Activated T-cell treated with anti-CD3 and anti-CD28 coated beads for 24 hours (primary cell): Measurements from ENCODE around the gene JSRP1.

Experiments
- DNase-seq: peaks from one replicate; pipeline ENCODE4 v3.0.0-alpha.2; 2020; ENCODE audit warnings: low read depth

The JSRP1 gene

DNA sequence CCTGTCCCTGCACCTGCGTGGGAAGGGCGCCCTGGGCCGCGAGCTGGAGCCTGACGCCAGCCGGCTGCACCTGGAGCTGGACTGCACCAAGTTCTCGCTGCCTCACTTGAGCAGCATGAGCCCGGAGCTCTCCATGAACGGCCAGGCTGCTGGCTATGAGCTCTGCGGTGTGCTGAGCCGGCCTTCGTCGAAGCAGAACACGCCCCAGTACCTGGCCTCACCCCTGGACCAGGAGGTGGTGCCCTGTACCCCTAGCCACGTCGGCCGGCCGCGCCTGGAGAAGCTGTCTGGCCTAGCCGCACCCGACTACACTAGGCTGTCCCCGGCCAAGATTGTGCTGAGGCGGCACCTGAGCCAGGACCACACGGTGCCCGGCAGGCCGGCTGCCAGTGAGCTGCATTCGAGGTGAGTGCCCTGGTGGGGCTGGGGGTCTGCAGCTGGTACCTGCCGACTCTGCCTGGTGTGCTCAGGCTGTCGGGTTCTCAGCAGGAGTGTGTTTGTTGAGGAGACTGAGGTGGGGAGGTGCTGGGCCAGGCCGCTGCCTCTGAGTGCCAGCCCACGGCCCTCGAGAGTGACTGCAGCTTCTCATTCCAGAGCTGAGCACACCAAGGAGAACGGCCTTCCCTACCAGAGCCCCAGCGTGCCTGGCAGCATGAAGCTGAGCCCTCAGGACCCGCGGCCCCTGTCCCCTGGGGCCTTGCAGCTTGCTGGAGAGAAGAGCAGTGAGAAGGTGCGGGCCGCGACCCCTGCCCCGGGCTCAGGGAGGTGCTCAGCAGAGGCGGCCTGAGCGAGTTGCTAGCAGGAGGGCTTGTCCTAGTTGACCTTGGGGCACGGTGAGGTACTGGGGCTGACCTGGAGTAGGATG is 39.6 kb downstream of the JSRP1 start:
- no peak for DNase-seq

DNA sequence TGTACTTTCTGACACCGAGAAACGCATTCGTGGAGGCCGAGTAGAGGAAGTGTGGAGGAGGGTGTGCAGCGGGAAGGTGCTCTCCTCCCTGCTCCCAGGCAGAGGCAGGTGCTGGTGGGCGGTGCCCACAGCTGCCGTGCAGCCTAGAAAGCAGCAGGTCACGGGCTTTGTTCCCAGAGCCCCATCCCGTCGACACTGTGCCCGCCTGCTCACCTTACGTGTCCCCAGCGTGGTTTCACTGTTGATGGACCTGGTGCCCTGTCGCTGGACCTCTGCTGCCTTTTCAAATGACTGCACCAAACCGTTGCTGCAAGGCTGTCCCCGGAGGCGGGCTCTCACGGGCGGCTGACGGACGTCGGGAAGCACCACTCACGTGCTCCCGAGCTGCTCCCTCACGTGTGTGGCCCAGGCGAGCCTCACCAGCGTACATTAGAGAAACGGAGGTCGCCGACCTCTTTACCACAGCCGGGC is 40.9 kb downstream of the JSRP1 start:
- no peak for DNase-seq

DNA sequence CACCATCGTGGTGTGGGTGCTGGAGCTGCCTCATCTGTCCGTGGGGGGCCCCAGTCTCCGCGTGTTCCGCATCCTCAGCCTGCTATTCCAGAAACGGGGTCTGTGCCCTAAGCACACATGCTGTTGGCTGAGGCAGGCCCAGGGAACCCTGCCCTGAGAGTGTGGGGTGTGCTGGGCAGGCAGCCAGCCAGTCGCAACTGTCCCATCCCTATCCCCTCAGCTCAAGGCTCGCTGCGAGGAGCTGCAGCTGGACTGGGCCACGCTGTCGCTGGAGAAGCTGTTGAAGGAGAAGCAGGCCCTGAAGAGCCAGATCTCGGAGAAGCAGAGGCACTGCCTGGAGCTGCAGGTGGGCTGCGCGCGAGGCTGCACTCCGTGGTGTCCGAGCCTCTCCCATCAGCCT is 42.0 kb downstream of the JSRP1 start:
- DNase-seq = no peak

DNA sequence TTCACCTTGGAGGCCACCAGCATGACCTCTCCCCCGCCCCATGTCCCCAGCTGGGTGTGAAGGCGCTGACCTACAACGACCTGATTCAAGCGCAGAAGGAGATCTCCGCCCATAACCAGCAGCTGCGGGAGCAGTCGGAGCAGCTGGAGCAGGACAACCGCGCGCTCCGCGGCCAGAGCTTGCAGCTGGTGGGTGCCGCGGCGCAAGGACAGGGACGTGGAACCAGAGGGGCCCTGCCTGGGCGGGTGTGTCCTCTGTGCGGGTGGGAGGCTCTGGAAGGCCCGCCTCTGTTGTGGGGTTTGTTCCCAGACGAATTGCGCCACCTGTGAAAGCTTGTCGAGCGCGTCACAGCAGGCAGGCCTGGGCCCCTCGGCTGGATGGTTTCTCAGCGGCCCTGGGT is 42.4 kb downstream of the JSRP1 start:
- no peak for DNase-seq

DNA sequence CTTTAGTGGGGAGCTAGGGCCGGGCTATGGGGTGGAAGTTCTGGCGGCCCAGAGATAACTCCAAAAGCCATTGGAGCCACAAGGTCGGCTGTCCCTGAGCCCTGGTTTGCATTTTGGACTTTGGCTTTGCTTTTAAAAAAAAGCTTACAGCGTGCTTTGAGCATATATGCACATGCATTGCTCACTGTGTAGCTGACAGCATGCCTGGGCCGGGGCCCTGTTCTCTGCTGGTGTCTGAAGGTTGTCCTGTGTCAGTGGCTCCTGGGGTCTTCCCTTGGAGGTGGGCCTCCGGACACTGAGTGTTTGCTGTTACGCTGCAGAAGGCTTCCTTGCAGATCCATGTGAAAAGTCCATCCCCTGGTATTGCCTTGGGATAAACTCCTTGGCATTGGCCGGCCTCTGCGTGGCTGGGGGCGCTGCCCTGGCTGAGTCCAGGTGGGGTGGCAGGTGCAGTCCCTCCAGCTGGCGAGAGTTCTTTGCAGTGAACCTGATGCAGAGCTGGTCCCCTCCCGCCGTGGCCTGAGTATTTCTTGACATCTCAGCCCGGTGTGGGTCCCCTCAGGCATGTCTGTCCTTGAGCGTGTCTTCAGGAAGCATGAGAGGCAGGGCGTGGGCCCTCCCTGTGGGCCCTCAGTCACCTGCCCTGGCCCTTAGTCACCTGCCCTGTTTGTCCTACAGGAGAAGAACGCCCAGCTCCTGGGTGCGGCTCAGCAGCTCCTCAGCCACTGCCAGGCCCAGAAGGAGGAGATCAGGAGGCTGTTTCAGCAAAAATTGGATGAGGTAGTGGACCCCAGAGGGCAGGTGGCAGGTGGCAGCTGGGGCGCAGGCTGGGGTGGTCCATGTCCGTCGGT is 43.1 kb downstream of the JSRP1 start:
- no peak for DNase-seq

DNA sequence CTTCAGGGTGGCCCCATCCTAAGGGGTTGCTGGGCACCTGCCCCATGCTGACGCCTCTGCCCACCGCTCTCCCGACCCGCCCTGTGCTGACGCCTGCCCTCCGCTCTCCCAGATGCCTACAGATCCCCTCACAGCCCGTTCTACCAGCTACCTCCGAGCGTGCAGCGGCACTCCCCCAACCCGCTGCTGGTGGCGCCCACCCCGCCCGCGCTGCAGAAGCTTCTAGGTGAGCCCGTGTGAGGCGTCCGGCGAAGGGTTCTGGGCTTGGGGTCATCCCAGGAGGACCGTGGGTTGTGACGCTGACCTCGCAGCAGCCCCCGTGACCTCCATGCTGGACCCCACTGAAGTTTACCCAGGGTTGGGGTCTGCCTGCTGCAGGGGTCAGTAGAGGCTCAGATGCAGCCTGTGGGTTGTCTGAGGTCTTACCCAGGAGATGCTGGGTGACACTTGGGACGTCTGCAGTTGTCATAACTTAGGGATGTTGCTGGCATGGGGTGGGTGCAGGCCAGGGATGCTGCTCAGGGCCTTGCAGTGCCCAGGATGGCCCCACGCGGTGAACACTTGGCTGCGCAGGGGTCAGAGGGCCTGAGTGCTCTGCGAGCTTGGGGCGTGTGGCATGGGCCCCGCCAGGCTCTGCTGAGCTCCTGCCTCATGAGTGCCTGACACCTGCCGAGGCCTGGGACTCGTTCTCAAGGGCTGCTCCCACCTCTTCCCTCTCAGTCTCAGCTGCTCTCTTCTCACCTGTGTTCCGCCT is 45.1 kb downstream of the JSRP1 start:
- DNase-seq = no peak

DNA sequence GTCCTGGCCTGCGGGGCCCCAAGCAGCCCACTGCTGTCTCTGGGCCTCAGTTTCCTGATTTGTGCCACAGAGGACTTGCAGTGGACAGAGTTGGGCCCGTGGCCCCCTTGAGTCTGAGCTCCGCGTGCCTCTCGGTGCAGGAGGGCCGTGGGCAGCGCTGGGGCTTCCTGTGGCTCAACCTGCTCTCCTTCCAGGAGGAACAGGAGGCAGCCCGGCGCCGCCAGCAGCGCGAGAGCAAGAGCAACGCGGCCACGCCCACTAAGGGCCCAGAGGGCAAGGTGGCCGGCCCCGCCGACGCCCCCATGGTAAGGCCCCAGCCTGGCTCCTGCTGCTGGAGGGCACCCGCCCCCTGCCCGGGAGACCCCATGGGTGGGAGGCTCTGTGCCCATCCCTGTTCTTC is 46.0 kb downstream of the JSRP1 start:
- DNase-seq = no peak

DNA sequence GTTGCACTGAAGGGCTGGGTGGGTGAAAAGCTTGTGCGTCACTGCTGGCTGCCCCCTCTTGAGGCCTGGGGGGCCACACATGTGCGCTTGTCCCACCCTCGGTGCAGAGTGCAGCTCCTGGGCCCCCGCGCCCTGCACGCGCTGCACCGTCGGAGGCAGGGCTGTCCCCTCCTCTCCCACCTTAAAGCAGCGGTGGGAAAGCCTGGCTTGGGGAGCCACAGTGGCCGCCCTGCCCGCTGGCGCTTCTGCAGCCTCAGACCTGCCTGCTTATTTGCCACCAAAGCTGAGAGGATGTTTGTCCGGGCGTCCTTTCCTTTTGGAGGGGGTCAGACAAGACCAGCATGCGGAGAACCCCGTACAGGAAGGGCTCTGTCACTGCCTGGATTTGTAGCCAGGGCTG is 46.8 kb downstream of the JSRP1 start:
- no peak for DNase-seq

DNA sequence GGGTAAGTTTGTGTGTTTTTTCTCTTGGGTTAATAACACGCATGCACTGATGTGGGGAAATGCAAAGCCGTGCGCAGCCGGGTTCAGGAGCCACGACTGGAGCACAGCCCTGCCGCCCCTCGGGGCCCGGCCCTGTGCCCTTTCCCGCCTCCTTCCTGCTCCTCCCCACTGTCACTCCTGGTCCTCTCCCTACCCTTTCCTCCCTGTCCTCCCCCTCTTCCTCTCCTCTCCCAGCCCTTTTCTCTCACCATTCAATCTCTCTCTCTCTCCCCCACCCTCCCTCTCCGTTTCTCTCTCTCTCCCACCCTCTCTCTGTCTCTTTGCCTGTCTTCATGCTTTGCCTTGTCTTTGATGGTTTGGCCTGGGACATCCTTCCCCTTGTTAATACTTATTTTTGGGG is 47.2 kb downstream of the JSRP1 start:
- DNase-seq = no peak

DNA sequence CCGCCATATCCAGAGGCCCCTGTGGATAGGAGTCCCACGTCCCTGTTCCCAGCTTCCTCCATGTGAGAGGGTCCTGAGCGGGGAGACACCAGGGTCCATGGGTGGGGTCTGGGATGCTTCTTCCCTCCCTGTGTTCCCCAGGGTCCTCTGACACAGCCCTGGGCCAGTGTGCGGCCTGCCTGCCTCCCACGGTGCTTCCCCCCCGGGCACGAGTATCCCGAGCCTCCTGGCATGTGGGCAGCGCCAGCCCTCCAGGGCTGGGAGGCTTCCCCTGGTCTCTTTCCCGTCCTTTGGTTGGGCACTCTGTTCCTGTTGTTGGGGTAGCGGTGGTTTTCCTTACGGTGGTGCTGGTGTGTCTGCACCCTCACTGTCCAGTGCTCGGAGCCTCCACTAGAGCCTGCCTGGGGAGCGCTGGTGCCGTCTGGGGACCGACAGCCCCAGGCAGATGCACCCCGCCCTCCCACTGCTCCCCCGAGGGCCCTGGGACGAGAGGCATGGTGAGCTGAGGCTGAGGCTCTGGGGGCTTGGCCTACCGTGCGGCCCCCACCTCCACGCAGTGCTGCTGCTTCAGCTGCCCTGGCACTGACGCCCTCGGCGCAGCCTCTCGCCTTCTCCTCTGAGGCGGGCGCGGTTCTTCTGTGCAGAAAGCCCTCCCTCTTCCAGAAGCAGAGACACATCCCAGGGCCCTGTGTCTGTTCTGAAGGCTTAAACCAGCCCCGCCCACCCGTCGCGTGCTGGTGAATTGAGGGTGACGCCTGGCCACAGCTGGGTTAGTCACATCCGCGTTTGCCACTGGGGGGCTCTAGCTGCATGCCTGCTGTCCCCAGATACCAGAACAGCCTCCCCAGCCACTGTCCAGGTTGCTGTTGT is 48.0 kb downstream of the JSRP1 start:
- DNase-seq = no peak

DNA sequence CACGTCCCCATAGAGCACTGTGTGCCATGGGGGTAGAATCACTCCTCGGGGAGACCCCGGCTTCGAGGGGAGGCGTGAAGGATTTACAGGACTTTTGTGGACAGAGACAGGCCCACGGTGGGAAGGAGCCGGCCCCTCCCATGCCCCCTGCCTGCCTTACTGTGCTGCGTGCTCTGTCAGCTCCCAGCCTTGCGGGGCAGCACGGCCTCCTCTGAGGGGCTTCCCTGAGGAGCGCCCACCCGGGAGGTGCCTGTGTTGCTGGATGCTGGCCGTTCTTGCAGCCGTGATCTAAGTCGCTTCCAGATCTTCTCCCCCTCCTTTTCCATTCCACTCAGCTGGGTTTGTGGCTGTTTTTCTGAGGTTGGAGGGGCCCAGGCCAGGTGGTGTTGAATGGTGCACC is 49.2 kb downstream of the JSRP1 start:
- no peak for DNase-seq

DNA sequence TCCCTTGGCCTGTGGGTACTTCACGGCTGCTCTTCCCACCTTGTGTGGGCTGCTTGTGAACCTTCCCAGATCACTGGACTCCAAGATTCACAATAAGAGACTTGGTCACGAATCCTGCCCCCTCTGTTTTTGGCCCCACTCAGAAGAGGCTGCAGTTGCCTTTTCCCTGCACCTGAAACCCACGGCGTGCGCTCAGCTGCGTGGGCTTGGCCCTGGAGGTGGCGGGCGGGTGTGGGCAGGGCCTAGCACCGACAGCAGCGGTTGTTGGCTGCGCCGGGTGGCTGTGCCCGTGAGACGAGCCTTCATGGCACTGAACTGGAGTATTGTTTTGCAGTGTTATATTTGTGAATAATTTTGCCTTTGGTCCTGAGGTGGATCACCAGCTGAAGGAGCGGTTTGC is 53.9 kb downstream of the JSRP1 start:
- no peak for DNase-seq
